Fibroblast of lung (primary cell): Measurements from ENCODE around the gene PPP1R3C. TPM values are rescaled to one million over a fixed set of nuclear protein-coding genes. Genes with fewer than 3 reads are reported as not detected.

Experiments used
- DNase-seq, 2 donors: peaks; one replicate each; pipeline versions ENCODE4 v3.0.0 to v3.0.0-alpha.2; 2010; ENCODE audit warnings: low read depth in 2 of 2
- H2AFZ ChIP-seq: 2 replicates; pipeline ENCODE4 v1.5.1; 2012; ENCODE audit warnings: low read length, control low read depth, inconsistent platforms
- H3K27ac ChIP-seq: 2 replicates; pipeline ENCODE4 v1.5.1; 2011; ENCODE audit warnings: low read length, control low read depth; ENCODE audit not compliant: insufficient read depth
- H3K27me3 ChIP-seq: 2 replicates; pipeline ENCODE4 v1.5.1; 2011; ENCODE audit warnings: mild to moderate bottlenecking, low read length; ENCODE audit not compliant: control insufficient read depth, insufficient read depth
- H3K36me3 ChIP-seq: 2 replicates; pipeline ENCODE4 v1.5.1; 2011; ENCODE audit warnings: low read length; ENCODE audit not compliant: control insufficient read depth, insufficient read depth
- H3K4me1 ChIP-seq: 2 replicates; pipeline ENCODE4 v1.5.1; 2011; ENCODE audit warnings: low read length; ENCODE audit not compliant: control insufficient read depth, insufficient read depth; ENCODE audit errors: extremely low read depth
- H3K4me2 ChIP-seq: 2 replicates; pipeline ENCODE4 v1.5.1; 2011; ENCODE audit warnings: low read length, control low read depth; ENCODE audit not compliant: insufficient read depth; ENCODE audit errors: extremely low read depth
- H3K4me3 ChIP-seq, 4 experiments: fragments of 200-600 bp in 1 of 4; sonication (generic) in 1 of 4; replicated peaks in 1 of 4; 2 replicates each; pipeline ENCODE4 v1.5.1; 2011 to 2016; ENCODE audit warnings: low read length in 4 of 4, low read depth in 3 of 4, mild to moderate bottlenecking in 3 of 4, control low read depth in 2 of 4, inconsistent platforms in 1 of 4, mixed read lengths in 1 of 4; ENCODE audit not compliant: insufficient read depth in 1 of 4; ENCODE audit errors: control extremely low read depth in 1 of 4
- H3K79me2 ChIP-seq: 2 replicates; pipeline ENCODE4 v1.5.1; 2012; ENCODE audit warnings: mild to moderate bottlenecking, low read length, inconsistent platforms; ENCODE audit not compliant: control insufficient read depth, insufficient read depth
- H3K9ac ChIP-seq: 2 replicates; pipeline ENCODE4 v1.5.1; 2011; ENCODE audit warnings: mild to moderate bottlenecking, low read length, control low read depth; ENCODE audit not compliant: insufficient read depth
- H3K9me3 ChIP-seq: 2 replicates; pipeline ENCODE4 v1.5.1; 2012; ENCODE audit warnings: low read depth, low read length; ENCODE audit not compliant: control insufficient read depth, insufficient read depth
- H4K20me1 ChIP-seq: 2 replicates; pipeline ENCODE4 v1.5.1; 2011; ENCODE audit warnings: low read length; ENCODE audit not compliant: control insufficient read depth, insufficient read depth; ENCODE audit errors: extremely low read depth
- CTCF ChIP-seq, 2 donors: IDR thresholded peaks in 1 of 2; conservative IDR thresholded peaks in 1 of 2; 1 replicate in 1 of 2; 2 replicates in 1 of 2; pipeline ENCODE4 v1.5.1; 2011 to 2012; ENCODE audit warnings: low read length in 2 of 2, control low read depth in 1 of 2, inconsistent platforms in 1 of 2, low read depth in 1 of 2, mild to moderate bottlenecking in 1 of 2
- EZH2 ChIP-seq: IDR thresholded peaks from 2 replicates; pipeline ENCODE4 v1.5.1; 2012; ENCODE audit warnings: low read length, control low read depth, mild to moderate bottlenecking; ENCODE audit errors: missing control alignments
- polyA plus RNA-seq, 2 donors: library from polyadenylated mRNA; depleted of rRNA in 1 of 2; stranded (reverse) in 1 of 2; unstranded in 1 of 2; fragments of >200 nt; gene quantifications; 2 replicates each; pipeline ENCODE4 v1.2.1, GENCODE V29; 2011 to 2012; ENCODE audit warnings: missing spikeins in 1 of 2
- total RNA-seq: library from RNA; depleted of rRNA; stranded (reverse); fragments of >200 nt; gene quantifications from 2 replicates; pipeline ENCODE4 v1.2.1, GENCODE V29; 2014

The PPP1R3C gene
- total and polyA plus RNA-seq, 2 donors (not counting 1 experiment from before 2014, with no cell fraction given): 67.8 to 125 TPM

- Histone ChIP-seq H3K27ac (no peak overlapping the region), H3K9me3 (no peaks in the 10 kb centered on the region), H3K4me1 (no peaks in the 10 kb centered on the region), H3K27me3 (no peaks in the 10 kb centered on the region), H3K79me2 (no peaks in the 10 kb centered on the region), H3K36me3 (no peaks in the 10 kb centered on the region), H3K4me2 (no peak overlapping the region), H3K4me3 (no peak overlapping the region), H4K20me1 (no peaks in the 10 kb centered on the region), H3K9ac (no peak overlapping the region), H2AFZ (no peak overlapping the region)
- DNase-seq: no peak
- TF ChIP-seq CTCF (conservative IDR thresholded peaks at IDR 0.05 in 1 of 2, IDR thresholded peaks at IDR 0.05 in 1 of 2; ENCODE audit: low read depth in 1 of 2, low read length in 2 of 2): no peak
- no peak for TF ChIP-seq EZH2
These were observed 36.0 kb upstream of the PPP1R3C start for GRCh38 chr10:91668913-91669312.

- H3K9ac ChIP-seq: no peak overlapping the region
- peak; percentile 29 to 37 for DNase-seq
- no peak overlapping the region for H2AFZ ChIP-seq
- H3K4me3 ChIP-seq: no peak overlapping the region
- no peak overlapping the region for H3K4me2 ChIP-seq
- H3K27ac ChIP-seq: no peak overlapping the region
- no peaks in the 10 kb centered on the region for H3K9me3 ChIP-seq
- no peaks in the 10 kb centered on the region for H4K20me1 ChIP-seq
- H3K79me2 ChIP-seq: no peaks in the 10 kb centered on the region
- no peaks in the 10 kb centered on the region for H3K4me1 ChIP-seq
- TF ChIP-seq EZH2: no peak
- no peak for TF ChIP-seq CTCF (conservative IDR thresholded peaks at IDR 0.05 in 1 of 2, IDR thresholded peaks at IDR 0.05 in 1 of 2; ENCODE audit: low read depth in 1 of 2, low read length in 2 of 2)
- H3K27me3 ChIP-seq: no peaks in the 10 kb centered on the region
- H3K36me3 ChIP-seq: no peaks in the 10 kb centered on the region
These were observed 33.0 kb upstream of the PPP1R3C start for GRCh38 chr10:91665842-91666241.

- Histone ChIP-seq H3K9ac (no peak overlapping the region), H3K4me2 (no peak overlapping the region), H2AFZ (no peak overlapping the region), H3K27me3 (no peaks in the 10 kb centered on the region), H3K79me2 (no peaks in the 10 kb centered on the region), H3K9me3 (no peaks in the 10 kb centered on the region), H3K27ac (no peak overlapping the region), H3K4me3 (no peak overlapping the region), H3K36me3 (no peaks in the 10 kb centered on the region), H4K20me1 (no peaks in the 10 kb centered on the region), H3K4me1 (no peaks in the 10 kb centered on the region)
- TF ChIP-seq EZH2 (no peak), CTCF (conservative IDR thresholded peaks at IDR 0.05 in 1 of 2, IDR thresholded peaks at IDR 0.05 in 1 of 2; ENCODE audit: low read depth in 1 of 2, low read length in 2 of 2) (no peak)
- peak in 1 of 2 donors; percentile 15 for DNase-seq
These were observed 31.6 kb upstream of the PPP1R3C start for GRCh38 chr10:91664426-91664825.
